Subcutaneous abdominal adipose tissue (tissue), 5 donors: Measurements from ENCODE around the gene PCCA.
"Not testable (repeated sequence)": the region's sequence is repeated elsewhere in the genome, so short reads cannot be mapped to it uniquely, and the experiment has no call there.

Experiments used
- H3K27ac ChIP-seq: one replicate; pipeline ENCODE4 v1.7.0; 2013; ENCODE audit warnings: low read depth, mild to moderate bottlenecking, inconsistent platforms, low read length, moderate library complexity
- H3K27me3 ChIP-seq, 5 donors: one replicate each; pipeline ENCODE4 v1.7.0; 2013; ENCODE audit warnings: low read length in 5 of 5, inconsistent platforms in 1 of 5; ENCODE audit not compliant: control insufficient read depth in 5 of 5, insufficient read depth in 4 of 5
- H3K36me3 ChIP-seq, 5 donors: one replicate each; pipeline ENCODE4 v1.7.0; 2013; ENCODE audit warnings: low read length in 5 of 5; ENCODE audit not compliant: control insufficient read depth in 5 of 5, insufficient read depth in 5 of 5
- H3K4me1 ChIP-seq, 5 donors: one replicate each; pipeline ENCODE4 v1.7.0; 2013; ENCODE audit warnings: low read length in 5 of 5, mild to moderate bottlenecking in 3 of 5, moderate library complexity in 1 of 5; ENCODE audit not compliant: control insufficient read depth in 5 of 5, insufficient read depth in 5 of 5
- H3K4me3 ChIP-seq, 5 donors: one replicate each; pipeline ENCODE4 v1.7.0; 2013; ENCODE audit warnings: low read length in 5 of 5, low read depth in 1 of 5
- H3K9ac ChIP-seq, 5 donors: one replicate each; pipeline ENCODE4 v1.7.0; 2013; ENCODE audit warnings: low read length in 5 of 5, mild to moderate bottlenecking in 4 of 5, moderate library complexity in 3 of 5
- H3K9me3 ChIP-seq, 5 donors: one replicate each; pipeline ENCODE4 v1.7.0; 2013; ENCODE audit warnings: low read length in 5 of 5; ENCODE audit not compliant: control insufficient read depth in 5 of 5
- donor health status: healthy.
- donor health status: healthy.
- donor health status: healthy.
- donor health status: healthy.
- donor health status: healthy.

PCCA gene

DNA sequence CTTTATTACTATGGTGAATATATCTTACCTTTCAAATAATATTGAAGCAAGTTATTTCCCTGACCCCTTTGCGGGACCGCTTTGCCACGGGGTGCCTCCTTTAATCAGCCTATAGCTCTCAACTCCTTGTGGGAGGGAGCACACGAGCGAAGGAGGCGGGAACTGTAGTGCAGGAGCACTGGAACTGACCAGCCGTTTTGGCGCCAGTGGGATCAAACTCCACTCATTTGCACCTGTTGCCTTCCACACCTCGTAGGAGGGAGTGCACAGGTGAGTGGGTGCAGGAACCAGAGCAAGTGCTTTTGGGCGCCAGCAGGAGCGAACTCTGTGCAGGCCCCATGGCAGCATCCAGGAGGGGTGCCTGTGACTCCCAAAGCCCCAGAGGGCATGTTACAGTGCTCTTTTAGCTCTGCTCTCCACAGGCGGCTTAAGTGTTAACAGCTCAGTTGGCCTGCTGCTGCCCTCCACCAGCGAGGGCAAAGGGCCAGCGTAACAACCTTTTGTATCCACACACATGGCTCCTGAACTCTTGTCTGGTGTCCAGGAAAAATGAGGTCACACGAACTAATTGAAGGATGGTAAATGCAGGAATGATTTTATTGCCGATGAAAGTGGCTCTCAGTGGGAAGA, 292.8 kb downstream of the PCCA start:
- Histone ChIP-seq H3K36me3 (peaks cover 0 to 9% (median 6%) of the 10 kb centered on the region in 5 donors), H3K27me3 (no peaks in the 10 kb centered on the region), H3K27ac (no peak overlapping the region), H3K4me1 (no peaks in the 10 kb centered on the region), H3K9ac (no peak overlapping the region), H3K9me3 (peaks cover 8 to 19% (median 15%) of the 10 kb centered on the region in 5 donors), H3K4me3 (no peak overlapping the region)

DNA sequence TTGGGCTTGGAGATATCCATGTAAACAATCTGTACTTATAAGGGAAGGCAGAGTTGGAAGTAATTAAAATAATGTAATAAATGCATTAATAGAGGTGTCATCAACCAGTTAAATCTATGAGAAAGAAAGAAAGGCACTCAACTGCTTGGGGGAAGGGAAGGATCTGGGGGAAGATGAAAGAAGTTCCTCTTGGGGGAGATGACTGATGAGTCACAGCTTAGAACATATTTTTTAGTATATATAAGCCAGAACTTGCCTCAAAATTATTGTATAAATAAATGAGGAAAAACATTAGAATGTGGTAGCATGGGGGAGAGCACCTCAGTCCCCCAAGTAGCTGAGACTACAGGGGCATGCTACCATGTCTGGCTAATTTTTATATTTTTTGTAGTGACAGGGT, 293.9 kb downstream of the PCCA start:
- no peak overlapping the region for H3K4me3 ChIP-seq
- no peak overlapping the region for H3K27ac ChIP-seq

GRCh38 chr13:100387416-100387815, 298.5 kb downstream of the PCCA start:
- no peaks in the 10 kb centered on the region for H3K27me3 ChIP-seq
- H3K4me1 ChIP-seq = no peaks in the 10 kb centered on the region
- H3K36me3 ChIP-seq = peaks cover 6 to 20% (median 10%) of the 10 kb centered on the region in 5 donors
- no peaks in the 10 kb centered on the region for H3K9me3 ChIP-seq
- H3K9ac ChIP-seq = no peak overlapping the region
- no peak overlapping the region for H3K27ac ChIP-seq
- no peak overlapping the region for H3K4me3 ChIP-seq

More for the DNA sequence above, 293.9 kb downstream of the PCCA start:
- Histone ChIP-seq H3K9me3 (peaks cover 2 to 11% (median 8%) of the 10 kb centered on the region in 5 donors), H3K4me1 (no peaks in the 10 kb centered on the region), H3K27me3 (no peaks in the 10 kb centered on the region), H3K9ac (no peak overlapping the region), H3K36me3 (peaks cover 2 to 18% (median 12%) of the 10 kb centered on the region in 5 donors)

DNA sequence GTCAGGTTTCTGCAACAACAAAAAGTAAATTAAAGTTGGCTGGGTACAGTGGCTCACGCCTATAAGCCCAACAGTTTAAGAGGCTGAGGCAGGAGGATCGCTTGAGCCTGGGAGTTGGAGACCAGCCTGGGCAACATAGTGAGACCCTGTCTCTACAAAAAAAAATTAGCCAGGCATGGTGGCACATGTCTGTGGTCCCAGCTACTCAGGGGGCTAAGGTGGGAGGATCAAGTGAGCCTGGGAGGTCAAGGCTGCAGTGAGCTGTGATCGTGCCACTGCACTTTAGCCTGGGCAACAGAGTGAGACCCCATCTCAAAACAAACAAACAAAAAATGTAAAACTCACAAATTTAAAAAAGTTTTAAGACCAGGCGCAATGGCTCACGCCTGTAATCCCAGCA, 299.3 kb downstream of the PCCA start:
- H3K9ac ChIP-seq, H3K4me3 ChIP-seq, H3K9me3 ChIP-seq: not testable (repeated sequence)

GRCh38 chr13:100388923-100389322, 300.0 kb downstream of the PCCA start:
- Histone ChIP-seq H3K4me1 (peaks cover 0 to 3% (median 0%) of the 10 kb centered on the region in 5 donors), H3K4me3 (no peak overlapping the region), H3K9ac (no peak overlapping the region), H3K36me3 (peaks cover 6 to 20% (median 10%) of the 10 kb centered on the region in 5 donors), H3K27ac (no peak overlapping the region), H3K9me3 (no peaks in the 10 kb centered on the region), H3K27me3 (no peaks in the 10 kb centered on the region)

More for the DNA sequence above, 299.3 kb downstream of the PCCA start:
- not testable (repeated sequence) for H3K4me1 ChIP-seq, H3K27me3 ChIP-seq, H3K27ac ChIP-seq
- H3K36me3 ChIP-seq = peaks cover 6 to 20% (median 10%) of the 10 kb centered on the region in 5 donors

DNA sequence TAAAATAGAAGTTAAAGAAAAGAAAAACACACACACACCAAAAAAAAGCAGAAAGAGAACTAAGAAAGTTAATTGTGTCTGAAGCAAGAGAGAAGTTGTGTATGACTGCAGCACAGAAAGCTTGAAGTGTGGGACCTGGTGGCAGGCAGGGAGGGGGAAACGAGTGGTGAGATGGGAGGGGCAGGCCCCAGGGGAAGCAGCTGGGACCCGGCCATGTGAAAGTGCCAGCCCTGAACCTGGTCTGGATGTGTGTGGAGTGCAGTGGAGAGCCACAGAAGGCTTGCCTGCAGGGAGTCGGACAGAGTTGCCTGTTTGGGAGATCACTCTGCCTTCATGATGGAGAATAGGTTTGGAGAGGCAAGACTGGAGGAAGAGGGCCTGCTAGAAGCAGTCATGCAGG, 300.7 kb downstream of the PCCA start:
- H3K27ac ChIP-seq = no peak overlapping the region

DNA sequence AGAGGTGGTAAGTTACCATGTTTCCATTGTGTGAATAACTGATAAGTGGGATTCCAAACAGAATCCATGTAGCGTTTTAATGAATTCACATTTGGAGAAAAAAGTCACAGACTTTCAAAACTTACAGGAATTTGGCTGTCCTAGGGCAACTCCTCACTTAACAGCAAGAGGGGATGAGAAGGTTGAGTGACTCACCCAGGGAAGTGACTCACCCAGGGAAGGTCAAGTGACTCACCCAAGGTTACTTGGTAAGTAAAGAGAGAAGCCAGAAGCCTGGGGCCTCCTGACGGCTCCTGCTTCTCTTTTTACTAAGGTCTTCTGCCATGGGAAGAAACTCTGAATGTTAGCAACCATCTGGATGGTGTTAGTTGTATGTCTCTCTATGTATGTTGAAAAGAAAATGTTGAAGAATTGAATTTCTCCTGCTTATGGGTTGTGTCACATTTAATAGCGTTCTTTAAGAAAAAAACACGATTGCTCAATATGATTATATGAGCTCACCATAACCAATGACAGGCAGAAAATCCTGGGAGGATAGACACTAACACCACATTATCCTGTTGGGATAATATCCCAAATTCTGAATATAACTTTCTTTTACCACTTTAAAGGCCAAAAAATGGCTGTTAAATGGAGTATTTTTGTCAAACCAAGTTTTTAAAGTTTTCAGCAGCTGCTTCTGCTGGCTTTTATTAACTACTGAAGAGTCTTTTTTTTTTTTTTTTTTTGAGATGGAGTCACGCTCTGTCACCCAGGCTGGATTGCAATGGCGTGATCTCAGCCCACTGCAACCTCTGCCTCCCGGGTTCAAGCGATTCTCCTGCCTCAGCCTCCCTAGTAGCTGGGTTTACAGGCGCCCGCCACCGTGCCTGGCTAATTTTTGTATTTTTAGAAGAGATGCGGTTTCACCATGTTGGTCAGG, 304.1 kb downstream of the PCCA start:
- no peaks in the 10 kb centered on the region for H3K27me3 ChIP-seq
- H3K27ac ChIP-seq = peak overlapping the region; percentile 70
- no peak overlapping the region for H3K9ac ChIP-seq
- no peaks in the 10 kb centered on the region for H3K9me3 ChIP-seq
- H3K4me1 ChIP-seq = peaks cover 0 to 3% (median 0%) of the 10 kb centered on the region in 5 donors
- no peak overlapping the region for H3K4me3 ChIP-seq
- peaks cover 0 to 8% (median 3%) of the 10 kb centered on the region in 5 donors for H3K36me3 ChIP-seq

More for the DNA sequence above, 300.7 kb downstream of the PCCA start:
- H3K9ac ChIP-seq = no peak overlapping the region
- H3K36me3 ChIP-seq = peaks cover 6 to 20% (median 10%) of the 10 kb centered on the region in 5 donors
- H3K4me1 ChIP-seq = peaks cover 0 to 3% (median 0%) of the 10 kb centered on the region in 5 donors
- no peaks in the 10 kb centered on the region for H3K27me3 ChIP-seq
- H3K9me3 ChIP-seq = no peaks in the 10 kb centered on the region
- H3K4me3 ChIP-seq = no peak overlapping the region

GRCh38 chr13:100394005-100394695, 305.3 kb downstream of the PCCA start:
- Histone ChIP-seq H3K27me3 (no peaks in the 10 kb centered on the region), H3K4me1 (peaks cover 0 to 3% (median 0%) of the 10 kb centered on the region in 5 donors), H3K27ac (no peak overlapping the region), H3K4me3 (no peak overlapping the region), H3K36me3 (peaks cover 0 to 6% (median 0%) of the 10 kb centered on the region in 5 donors), H3K9ac (no peak overlapping the region), H3K9me3 (no peaks in the 10 kb centered on the region)

DNA sequence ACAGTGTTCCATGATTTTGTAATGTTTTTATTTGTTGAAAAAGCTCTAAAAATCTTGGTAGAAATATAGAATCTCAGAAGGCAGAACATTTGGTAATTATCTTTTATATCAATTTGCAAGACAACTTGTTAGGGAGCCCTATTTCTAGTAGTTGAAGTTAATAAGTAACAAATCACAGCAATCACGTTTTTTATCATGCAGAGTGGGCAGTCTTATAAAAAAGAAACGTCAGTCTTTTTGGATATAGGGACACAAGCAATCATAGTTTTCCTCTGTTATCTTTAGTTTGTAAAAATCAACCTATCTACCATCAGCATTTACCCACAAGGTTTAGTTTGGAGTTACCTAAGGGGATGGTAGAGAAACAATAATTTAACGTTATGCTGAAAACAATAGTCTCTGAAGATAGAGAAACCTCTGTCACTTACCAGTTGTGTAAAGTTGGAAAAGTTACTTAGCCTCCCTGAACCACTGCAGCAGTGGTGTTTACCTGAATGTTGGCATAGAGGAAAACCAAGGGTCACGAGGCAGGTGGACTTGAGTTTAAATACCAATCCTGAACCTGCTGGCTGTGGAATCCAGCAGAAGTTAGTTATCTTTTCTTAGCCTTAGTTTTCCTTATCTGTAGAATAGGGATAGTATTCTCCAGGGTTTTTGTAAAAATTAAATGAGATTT, 306.9 kb downstream of the PCCA start:
- Histone ChIP-seq H3K4me3 (no peak overlapping the region), H3K36me3 (no peaks in the 10 kb centered on the region), H3K4me1 (peaks cover 0 to 3% (median 0%) of the 10 kb centered on the region in 5 donors), H3K27me3 (no peaks in the 10 kb centered on the region), H3K27ac (no peak overlapping the region), H3K9me3 (no peaks in the 10 kb centered on the region), H3K9ac (no peak overlapping the region)
